Right hindlimb (tissue), 1 donor: ENCODE measurements around the gene LSR.
"Not testable (repeated sequence)": the region's sequence is repeated elsewhere in the genome, so short reads cannot be mapped to it uniquely, and the experiment has no call there.

Experiments
- DNase-seq: peaks from one replicate; pipeline ENCODE4 v3.0.0-alpha.2; 2018

Gene LSR

GRCh38 chr19:35219008-35219407, 29.8 kb upstream of the LSR start:
- no peak for DNase-seq

GRCh38 chr19:35220315-35220921, 28.4 kb upstream of the LSR start:
- DNase-seq: no peak

DNA sequence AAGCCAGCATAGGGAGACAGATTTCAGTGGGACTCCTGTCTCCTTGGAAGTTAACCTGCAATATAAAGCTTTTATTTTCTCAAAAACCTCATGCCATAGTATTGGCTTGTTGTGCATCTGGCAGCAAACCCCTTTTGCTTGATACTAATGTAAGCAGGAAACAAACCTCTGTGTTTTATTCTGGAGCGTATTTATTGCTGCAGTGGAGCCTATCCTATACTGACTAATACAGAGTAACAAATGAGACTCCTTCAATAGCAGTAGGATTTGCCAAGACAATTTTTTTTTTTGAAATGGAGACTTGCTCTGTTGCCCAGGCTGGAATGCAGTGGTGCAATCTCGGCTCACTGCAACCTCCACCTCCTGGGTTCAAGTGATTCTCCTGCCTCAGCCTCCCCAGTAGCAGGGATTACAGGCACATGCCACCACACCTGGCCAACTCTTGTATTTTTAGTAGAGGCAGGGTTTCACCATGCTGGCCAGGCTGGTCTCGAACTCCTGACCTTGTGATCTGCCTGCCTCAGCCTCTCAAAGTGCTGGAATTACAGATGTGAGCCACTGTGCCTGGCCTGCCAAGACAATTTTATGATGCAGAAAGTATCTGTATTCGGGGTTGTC, 27.7 kb upstream of the LSR start:
- not testable (repeated sequence) for DNase-seq

DNA sequence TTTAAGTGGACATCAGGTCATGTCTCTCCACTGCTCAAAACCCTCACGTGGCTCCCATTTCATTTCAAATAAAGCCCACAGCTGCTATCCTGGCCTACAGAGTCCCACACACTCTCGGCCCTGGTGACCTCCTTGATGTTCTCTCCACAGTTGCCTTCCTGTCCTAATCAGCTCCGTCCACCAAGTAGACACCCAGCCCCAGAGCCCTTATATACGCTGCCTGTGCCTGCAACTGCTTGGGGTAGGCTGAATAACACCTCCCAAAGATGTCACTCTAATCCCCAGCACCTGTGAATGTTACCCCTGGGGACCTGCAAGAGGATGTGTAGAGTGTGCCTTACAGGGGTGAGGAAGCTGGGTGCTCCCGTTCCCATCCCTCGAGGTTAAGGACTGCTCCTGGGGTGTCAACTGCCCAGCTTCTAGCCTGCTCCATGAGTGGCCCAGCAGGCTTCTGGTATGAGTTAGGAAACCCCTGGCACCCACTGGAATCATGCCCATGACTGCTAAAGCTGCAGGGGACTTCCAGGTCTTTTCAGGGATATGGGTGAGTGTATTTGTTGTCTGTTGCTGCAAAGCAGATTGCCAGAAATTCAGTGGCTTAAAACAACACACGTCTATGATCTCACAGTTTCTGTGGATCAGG, 26.3 kb upstream of the LSR start:
- DNase-seq: no peak

DNA sequence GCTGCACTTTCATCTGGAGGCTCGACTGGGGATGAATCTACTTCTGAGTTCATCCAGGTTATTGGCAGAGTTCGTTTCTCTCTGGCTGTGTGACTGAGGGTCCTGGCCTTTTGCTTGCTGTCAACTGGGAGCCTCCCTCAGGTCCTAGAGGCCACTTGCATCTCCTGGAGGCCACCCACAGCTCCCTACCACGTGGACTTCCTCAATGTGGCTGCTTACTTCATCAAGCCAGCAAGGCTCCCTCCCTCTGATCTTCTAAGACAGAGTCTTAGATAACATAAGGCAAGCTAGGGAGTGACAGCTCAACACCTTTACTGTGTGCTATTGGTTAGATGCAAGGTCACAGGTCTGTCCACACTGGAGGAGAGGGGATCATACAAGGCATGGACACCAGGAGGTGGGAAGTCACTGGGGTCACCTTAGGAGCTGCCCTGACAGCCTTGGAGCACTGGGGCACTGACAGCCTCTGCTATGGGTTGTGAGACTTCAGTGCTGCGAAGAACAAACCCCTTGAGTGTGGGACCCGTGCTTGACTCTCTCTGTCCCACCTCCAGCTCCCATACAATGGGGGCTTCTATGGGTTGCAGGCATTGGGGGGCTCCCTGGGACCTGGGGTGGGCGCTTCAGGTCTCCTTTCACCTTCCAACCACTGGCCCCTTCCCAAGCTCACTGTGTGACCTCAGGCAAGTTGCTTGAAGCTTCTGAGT, 25.6 kb upstream of the LSR start:
- no peak for DNase-seq

GRCh38 chr19:35223862-35224505, 24.8 kb upstream of the LSR start:
- no peak for DNase-seq

- DNase-seq: no peak
These were observed 23.9 kb upstream of the LSR start for GRCh38 chr19:35224681-35225571.

DNA sequence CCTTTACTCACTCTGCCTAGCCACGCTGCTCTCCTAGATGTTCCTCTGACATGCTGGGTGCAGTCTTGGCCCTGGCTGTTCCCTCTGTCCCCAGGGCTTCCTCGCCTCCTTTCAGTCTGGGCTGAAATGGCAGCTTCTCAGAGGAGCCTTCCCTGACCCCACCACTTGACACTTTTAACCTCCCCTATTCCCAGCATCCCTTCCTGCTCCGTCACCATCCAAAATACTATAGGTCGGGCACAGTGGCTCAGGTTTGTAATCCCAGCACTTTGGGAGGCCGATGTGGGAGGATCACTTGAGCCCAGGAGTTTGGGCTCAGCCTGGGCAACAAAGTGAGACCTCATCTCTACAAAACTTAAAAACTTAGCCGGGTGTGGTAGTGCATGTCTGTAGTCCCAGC, 22.9 kb upstream of the LSR start:
- no peak for DNase-seq

GRCh38 chr19:35226748-35227147, 22.1 kb upstream of the LSR start:
- no peak for DNase-seq

GRCh38 chr19:35228177-35228930, 20.4 kb upstream of the LSR start, which contains the start of gene FAM187B:
FAM187B (minus strand) TSS chr19:35228739; CDS start chr19:35228680, 59 bp downstream.
- no peak for DNase-seq

GRCh38 chr19:35229601-35230000, 19.2 kb upstream of the LSR start:
- no peak for DNase-seq

DNA sequence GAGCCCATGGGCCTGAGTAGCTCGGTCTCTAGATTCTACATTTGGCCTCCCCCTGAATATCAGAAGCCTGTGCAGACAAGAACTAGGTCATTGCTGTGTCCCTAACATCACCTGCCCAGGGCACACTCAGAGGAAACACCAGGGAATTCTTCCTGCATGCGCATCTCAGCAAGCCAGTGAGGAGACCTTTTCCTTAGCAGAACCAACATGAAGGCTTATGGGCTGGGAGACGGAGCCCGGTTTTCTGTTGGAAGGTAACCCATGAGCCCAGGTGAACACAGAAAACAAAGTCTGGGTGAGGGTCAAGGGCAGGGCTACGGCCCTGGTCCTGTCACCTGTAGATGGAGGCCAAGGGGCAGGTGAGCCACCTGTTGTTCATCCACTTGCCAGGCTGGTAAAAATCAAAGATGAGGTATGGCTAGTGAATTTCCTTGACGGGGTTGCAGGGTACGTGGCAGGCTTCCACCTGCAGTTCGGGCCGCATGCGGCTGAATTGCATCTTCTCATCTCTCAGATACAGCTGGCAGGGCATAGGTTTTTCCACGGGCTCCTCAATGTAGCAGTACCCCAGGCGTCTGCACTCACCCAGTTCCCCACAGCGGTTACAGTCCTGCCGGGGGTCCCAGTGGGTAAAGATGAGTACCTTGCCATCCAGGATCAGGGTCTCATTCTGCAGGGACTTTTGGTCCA, 16.7 kb upstream of the LSR start:
- DNase-seq: no peak

DNA sequence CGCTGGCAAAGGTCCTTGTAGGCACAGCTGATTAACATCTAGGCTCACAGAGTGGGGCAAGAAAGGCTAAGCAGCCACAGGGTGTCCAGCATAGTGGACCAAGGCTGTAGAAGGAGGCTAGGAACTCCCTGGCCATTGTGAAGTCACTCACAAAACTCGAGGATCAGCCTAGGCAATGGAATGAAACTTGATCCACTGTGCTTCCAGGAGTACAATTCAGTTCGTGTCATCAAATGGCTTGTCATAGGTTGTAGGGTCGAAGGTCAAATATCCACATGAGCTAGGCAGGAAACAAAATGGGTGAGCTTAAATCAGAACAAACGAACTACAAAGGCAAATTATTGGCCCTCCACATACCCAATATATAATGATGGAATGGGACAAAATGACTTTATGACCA, 15.9 kb upstream of the LSR start:
- DNase-seq: no peak

DNA sequence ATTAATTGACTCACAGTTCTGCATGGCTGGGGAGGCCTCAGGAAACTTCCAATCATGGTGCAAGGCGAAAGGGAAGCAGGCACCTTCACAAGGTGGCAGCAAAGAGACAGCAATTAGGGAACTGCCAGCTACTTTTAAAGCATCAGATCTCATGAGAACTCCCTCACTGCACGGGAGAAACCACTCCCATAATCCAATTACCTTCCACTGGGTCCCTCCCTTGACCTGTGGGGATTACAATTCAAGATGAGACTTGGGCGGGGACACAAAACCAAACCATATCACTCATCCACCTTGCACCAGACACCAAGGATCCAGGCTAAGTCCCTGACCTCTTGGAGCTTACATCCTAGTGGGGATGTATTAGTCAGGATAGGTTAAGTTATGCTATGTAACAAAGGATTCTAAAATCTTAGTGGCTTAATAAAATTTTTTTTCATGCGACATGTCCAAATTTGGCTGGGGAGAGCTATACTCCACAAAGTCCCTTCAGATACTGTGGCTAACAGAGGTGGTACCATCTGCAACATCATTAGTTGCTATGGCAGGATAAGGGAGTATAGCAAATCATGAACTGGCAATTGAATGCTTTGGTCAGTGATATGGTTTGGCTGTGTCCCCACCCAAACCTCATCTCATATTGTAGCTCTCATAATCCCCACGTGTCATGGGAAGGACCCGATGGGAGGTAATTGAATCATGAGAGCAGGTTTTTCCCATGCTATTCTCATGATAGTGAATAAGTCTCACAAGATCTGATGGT, 12.0 kb upstream of the LSR start:
- DNase-seq: no peak

DNA sequence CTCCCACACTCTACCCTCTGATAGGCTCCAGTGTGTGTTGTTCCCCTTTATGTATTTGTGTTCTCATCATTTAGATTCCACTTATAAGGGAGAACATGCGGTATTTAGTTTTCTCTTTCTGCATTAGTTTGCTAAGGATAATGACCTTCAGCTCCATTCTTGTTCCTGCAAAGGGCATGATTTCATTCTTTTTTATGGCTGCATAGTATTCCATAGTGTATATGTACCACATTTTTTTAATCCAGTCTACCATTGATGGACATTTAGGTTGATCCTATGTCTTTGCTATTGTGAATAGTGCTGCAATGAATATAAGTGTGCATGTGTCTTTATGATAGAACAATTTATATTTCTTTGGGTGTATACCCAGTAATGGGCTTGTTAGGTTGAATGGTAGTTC, 9.2 kb upstream of the LSR start:
- DNase-seq: not testable (repeated sequence)

DNA sequence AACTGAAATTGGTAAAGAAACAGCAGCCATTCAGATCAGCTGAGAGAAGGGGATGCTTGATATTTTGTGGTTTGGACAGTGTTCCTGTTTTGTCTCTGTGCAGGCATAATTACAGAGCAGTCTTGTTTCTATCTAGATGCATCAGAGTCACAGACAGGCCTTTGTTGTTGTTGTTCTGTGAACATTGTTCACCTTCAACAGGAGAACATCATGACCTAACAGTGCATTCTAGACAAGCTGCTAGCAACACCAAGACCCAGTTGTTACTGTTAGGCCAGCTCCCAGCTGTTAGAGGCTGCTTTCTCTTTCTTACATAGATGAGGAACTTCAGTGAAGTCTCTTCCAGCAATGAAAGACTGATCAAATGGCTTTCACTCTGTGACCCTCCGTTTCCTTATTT, 8.5 kb upstream of the LSR start:
- no peak for DNase-seq

DNA sequence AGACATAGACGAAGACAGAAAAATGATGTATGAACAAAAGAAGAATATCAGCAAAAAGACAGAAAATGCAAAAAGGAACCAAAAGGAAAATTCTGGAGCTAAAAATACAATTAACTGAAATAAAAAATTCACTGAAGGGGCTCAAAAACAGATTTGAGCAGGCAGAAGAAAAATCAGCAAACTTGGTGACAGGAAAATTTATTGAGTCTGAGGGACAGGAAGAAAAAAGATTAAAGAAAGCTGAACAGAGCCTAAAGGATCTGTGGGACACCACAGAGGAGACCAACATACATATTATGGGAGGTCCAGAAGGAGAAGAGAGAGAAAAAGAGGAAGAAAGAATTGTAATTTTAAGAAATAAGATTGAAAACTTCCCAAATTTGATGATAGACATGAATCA, 7.4 kb upstream of the LSR start:
- no peak for DNase-seq

DNA sequence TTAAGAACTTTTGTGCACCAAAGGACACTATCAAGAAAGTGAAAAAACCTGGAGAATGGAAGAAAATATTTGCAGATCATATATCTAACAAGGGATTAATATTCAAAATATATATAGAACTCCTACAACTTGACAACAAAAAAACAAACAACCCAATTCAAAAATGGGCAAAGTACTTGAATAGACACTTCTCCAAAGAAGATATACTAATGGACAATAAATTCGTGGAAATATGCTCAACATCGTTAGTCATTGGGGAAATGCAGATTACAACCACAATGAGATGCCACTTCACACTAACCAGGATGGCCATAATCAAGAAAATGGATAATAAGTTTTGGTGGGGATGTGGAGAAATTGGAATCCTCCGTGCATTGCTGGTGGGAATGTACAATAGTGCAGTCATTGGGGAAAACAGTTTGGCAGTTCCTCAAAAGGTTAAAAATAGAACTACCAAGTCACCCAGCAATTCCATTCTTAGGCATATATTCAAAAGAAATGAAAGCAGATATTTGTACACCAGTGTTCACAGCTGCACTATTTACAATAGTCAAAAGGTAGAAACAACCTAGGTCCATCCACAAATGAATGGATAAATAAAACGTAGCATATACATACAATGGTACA, 2.2 kb upstream of the LSR start:
- no peak for DNase-seq

DNA sequence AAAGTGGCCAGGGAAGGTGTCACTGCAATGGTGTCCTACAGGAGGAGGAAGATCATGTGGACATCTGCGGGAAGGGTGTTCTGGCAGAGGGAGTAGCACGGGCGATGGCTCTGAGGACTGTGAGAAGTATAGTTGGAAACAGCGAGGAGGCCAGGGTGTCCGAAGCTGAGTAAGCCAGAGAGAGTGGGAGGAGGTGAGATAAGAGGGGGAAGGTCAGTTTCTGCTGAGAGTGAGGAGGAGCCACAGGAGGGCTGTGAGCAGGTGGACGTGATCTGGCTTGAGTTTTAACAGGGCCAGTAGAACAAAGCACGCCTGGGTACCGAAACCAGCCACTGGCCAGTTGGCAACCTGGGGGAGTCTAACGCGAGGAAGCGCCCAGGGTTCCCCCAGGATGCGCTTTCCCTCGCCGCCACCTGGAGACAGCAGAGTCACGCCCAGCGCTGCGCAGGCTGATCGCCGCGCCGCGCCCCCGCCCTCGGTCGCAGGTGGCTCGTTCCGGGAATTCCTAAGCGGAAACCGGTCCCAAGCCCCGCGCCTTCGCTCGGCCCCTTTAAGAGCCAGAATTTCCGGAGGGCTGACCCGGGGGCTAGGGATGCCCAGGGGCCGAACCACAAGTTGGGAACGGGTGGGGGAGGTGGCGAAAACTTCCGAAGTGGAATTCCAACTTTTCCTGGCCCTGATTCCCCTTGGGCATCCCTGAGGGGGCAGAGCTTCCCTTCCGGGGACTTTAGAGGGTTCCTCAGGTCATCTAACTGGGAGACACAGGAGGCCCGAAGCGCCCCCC, 1.1 kb upstream of the LSR start:
- DNase-seq: no peak
